HG03280 (cell line): ENCODE data around the gene TAF10.

ENCODE experiments used
- ATAC-seq: cut with Tn5 transposase; IDR thresholded peaks from one replicate; pipeline ENCODE4 v1.9.1; 2021; ENCODE audit warnings: mild to moderate bottlenecking, moderate library complexity; ENCODE audit not compliant: unreplicated experiment

TAF10 gene

DNA sequence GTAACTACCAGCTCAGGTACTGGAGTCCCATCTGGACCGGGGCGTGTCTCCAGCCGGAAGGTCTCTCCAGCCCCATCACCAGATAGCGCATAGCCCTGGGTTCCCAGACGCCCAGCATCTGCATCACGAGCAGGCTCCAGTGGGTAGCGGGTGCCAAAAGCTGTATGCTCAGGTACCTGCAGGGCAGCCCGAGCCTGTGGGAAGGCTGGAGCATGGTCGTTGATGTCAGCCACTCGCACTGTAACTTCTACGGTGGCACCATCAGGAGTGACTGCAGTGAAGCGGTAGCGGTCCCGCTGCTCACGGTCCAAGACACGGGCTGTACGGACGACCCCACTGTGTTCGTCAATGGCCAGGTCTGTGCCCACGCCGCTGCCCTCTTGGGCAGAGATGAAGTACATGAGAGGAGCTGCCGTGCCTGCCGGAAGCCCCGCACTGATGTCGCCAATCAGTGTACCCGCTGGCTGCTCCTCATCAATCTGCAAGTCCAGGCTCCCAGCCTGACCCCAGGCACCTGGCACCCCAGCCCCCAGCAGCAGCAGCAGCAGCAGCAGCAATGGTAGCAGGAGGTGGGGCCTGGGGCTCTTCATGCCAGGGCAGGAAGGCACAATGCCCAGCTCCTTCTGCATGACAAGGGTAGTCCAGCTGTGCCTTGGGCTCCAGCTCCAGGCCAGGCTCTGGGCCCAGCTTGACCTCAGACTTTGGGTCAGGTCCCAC lies 29.1 kb upstream of the TAF10 start:
- ATAC-seq: no peak

DNA sequence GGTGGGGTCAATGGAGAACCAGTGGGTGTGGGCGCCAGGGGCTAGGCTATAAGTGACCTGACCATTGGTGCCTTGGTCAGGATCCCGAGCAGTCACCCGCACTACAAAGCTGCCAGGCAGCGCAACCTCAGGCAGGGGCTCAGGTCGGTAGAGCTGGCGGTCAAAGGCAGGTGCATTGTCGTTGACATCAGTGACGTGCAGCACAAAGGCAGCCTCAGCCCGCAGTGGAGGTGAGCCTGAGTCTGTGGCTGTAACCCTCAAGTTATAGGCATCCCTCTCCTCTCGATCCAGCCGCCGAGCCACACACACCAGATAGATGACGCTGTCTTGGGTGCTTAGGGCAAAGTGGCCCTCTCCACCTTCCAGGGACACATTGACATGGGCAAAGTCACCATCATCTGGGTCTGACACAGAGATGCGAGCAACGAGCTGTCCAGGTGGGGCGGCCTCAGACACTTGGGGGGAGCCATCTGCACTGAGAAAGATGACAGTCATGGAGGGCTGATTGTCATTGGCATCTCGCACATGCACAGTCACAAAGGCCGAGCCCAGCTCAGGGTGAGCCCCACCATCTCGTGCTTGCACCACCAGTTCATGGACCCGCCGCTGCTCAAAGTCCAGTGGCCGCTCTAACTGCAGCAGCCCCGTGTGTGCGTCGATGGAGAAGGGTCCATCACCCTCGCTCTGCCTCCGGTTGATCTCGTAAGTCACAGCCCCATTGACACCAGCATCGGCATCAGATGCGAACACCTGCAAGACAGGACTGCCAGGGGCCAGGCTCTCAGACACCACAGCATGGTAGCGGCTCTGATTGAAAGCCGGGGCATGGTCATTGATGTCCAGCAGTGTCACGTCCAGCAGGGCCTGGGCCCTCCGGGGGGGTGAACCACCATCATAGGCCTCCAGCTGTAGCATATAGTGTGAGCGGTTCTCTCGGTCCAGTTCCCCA lies 28.3 kb upstream of the TAF10 start:
- no peak for ATAC-seq

DNA sequence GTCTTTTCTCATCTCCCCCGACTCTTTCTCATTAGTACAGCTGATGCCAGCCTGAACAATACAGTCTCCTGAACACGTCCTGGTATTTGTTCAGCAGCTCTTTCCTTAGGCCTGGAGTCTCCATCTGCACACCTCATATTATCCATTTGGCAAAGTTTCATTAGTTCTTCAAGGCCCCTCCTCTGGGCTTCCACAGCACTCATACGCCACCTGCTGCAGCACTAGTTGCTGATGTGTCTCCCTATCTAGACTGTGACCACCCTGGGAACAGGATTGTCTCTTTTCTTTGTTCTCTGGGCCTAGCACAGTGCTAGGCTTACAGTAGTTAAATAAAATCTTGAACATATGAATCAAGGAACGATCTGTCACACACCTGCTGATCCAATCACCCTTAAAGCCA lies 26.4 kb upstream of the TAF10 start:
- no peak for ATAC-seq

DNA sequence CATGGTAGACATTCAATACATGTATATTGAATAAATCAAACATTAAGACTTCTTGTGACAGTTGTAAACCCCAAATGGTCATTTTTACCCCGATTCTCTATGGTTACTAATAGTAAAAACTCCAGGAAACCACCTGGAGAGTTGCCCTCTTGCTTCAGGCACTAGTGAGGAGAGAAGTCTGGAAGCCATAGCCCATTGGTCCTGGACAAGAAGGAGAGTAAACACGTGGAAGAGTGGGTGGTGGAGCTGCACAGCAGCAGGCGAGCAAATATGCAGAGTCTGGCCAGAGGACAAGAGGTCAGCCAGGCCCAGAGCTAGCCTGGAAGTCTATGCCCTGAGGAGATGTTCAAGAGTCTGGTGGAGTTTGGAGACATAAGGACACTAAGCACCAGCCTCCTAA lies 25.9 kb upstream of the TAF10 start:
- no peak for ATAC-seq

DNA sequence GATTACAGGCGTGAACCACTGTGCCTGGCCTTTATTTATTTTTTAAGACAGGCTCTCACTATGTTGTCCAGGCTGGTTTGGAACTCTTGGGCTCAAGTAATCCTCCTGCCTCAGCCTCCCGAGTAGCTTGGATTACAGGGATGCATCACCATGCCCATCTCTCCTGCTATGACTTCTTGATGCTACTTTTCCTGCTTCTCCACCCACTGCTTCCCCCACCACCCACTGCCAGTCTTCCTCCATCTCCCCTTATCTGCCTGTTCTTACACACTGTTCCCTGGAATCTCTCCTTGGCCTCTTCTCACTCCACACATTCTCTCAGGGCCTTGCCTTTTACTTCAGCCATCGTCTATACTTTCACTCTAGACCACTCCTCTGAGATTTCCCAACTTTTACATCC lies 24.5 kb upstream of the TAF10 start:
- ATAC-seq: no peak

DNA sequence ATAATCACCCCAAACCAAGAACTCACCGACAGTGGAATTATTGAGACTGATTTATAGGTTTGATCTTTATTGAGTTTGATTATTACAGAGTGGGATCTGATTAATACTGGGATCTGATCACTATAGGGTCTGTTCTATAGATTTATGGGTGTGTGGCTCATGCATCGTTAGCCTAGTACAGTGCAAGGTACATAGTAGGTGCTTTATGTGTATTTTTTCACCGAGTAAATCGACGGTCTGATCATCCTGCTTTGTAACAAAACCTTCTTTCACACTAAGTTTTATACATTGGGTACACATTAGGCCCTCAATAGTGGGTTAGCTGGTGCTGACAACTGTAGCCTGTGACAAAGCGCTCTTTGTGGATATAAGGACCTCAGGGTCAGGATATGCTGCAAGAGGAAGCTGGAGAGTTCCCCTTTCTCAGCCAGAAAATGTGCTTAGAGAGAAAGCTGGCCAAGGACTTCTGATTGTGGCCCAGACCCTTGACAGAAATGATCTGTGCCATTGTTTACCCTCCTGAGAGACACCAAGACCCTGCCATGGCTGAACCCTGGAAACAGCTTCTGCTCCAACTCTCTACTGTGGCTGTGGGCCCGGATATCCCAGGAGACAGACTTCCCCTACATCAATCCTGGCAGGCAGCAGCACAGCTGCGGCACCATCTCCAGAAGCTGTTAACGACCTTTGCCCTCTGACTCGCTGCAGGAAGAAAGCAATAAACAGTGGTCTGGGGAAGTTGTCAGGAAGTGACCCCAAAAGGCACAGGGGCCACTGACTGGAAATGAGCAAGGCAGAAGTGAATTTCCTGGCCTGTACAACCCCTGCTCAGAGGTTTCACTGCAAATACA lies 23.3 kb upstream of the TAF10 start:
- ATAC-seq: no peak

DNA sequence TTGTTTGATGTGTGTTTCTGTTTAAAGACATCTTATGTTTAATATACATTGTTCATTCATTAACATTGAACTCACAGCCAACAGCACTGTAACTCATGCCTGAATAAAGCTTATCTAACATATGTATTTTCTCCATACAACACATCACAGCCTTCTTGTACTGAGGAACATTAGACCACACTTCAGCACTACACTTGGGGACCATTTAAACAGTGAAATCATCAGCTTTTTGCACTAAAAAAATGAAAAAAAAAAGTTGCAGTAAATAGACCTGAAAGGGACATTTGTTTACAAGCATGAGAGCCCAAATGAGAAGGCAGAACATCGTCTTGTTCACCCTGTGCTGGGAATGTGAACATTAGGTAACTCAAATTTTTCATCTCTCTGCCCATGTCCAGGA lies 22.5 kb upstream of the TAF10 start:
- no peak for ATAC-seq

DNA sequence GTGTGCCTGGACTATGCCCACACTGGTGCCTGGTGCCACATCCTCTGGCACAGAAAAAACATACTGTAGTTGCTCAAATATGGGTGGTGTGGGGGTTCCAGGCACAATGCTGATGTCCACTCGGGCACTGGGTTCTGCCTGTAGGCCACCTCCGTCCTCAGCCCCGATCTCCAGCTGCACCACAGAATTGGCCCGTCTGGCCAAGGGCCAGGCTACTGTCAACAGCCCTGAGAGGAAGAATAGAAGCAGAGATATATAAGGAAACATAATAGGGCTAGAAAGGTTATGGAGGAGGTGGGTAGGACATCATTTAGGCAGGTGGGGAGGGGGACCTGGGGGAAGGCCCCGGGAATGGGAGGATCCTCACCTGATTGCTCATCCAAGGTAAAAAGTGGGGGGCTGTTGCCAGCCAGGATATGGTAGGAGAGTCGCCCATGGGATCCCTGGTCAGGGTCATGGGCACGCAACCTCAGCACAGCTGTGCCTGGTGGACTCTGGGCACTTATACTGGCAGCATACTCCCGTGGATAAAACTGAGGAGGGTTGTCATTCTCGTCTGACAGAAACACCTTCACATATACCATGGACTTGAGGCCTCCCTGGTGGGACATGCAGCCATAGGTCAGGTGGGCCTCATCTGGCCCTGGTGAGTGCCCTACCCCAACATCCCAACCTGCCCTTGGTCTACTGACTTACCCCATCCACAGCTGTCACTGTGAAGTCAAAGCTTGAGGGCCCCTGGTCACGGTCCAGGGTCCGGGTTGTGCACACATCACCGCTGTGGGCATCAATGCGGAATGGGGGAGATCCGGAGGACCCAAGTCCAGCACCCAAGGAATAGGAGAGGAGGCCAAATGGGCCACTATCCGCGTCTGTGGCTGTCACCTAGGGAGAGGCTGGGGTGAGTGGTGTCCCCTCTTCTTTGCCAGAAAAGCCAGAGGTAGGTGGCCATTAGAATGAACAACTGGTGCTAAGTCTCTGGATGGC lies 21.7 kb upstream of the TAF10 start:
- ATAC-seq: no peak

DNA sequence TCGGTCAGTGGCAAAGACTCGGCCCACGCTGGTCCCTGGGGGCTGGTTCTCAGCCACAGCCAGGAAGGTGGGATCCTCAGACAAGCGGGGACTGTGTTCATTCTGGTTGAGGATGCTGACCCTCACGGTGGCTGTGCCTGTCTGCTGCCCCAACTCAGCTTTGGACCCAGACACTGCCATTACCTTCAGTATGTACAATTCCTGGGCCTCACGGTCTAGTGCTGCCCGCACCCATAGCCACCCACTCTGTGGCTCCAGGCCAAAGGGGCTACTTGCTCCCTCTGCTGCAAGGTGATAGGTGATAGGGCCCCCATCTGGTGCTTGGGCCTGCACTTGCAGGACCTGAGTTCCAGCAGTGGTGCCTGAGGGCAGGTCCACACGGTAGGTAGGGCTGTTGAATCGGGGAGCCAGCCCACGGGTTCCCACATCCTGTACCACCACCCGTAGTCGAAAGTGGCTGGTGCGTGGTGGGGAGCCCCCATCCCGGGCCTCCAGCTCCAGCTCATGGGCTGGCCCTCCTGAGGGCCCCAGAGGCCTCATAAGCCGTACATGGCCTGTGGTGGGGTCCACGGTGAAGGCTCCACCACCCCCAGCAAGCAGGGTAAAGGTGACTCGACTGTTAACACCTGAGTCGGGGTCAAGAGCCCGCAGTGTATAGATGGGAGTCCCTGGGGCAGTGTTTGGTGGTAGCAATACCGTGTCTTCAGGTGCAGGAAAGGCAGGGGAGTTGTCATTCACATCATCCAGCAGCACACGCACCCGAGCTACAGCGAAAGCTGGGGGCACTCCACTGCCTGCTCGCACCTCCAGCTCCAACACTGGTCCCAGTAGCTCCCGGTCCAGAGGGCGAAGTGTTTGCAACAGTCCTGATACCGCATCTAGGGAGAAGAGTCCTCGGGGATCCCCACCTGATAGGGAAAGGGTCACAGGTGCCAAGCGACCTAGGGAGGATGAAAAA lies 20.4 kb upstream of the TAF10 start:
- no peak for ATAC-seq

DNA sequence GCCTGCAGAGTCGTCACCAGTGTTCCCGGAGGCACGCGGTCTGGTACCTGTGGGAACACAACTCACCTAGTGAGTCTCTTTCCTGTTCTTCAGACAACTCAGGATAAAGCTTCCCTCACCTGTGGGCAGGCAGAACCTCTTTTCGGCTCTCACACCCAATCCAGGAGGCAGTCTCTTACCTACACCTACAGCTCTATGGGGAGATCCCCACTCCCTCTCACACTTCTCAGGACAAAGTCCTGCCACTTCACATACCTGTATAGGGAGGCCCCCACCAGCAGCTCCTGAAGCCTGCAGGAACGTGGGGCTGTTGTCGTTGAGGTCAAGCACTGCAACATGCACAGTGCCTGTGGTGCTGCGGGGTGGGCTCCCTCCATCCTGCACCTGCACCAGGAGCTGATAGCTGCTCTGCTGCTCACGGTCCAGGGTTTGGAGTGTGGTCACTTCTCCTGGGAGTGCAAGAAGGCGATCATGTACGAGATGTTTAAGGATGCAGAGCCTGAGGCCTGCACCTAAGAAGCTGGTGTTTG lies 19.4 kb upstream of the TAF10 start:
- ATAC-seq: no peak

DNA sequence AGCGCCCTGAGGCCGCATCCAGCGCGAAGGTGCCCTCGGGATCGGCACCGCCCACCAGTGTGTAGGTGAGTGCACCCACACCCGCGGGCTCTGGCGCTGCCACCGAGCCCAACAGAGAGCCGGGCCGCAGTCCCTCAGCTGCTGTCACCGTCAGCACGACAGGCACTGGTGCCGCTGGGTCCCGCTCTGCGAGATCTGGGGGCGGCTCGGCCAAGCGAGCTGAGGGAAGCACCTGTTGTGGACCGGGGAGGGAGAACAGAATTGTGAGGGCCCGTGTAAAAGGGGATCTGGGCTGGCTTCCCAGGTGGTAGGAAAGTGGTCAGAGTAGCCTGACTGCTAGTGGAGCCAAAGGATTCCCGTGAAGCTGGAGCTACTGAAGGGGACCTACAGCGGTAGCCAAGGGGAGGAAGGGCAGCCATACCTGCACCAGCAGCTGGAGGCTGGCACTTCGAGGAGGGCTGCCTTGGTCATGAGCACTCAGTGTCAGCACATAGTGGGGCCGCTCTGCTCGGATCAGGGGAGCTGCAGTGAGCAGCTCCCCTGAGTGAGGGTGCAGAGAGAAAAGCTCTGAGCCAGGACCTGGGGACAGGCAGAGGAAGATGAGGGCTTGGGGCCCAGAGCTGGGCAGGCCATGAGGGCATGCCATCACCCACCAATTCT lies 18.7 kb upstream of the TAF10 start:
- ATAC-seq: no peak

DNA sequence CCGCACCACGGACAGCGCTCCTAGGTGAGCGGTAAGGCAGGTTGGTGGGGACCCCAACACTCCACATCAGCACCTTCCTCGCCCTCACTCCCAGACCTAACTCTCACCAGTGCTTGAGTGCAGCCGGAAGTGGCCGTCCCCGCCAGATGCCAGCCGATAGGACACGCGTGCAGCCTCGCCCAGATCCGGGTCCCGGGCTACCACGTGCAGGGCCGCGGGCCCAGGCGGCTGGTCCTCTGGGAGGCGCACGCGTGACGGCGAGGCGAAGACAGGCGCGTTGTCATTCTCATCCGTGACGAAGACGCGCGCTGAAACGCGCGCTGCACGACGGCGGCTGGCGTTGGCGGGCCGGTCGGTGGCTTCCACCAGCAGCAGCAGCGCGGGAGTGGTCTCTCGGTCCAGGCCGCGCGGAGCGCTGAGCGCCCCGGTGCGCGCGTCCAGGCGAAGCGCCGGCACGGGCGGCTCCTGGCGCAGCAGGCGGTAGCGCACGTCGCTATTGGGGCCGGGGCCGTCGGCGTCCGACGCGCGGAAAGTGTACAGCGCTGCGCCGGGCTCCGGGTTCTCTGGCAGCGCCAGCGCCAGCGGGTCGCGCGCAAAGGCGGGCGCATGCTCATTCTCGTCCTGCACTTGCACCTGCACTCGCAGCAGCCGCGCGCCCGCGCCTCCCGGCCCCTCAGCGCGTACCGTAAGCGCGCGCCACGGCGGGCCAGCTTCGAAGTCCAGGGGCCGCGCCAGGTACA lies 18.0 kb upstream of the TAF10 start:
- no peak for ATAC-seq

DNA sequence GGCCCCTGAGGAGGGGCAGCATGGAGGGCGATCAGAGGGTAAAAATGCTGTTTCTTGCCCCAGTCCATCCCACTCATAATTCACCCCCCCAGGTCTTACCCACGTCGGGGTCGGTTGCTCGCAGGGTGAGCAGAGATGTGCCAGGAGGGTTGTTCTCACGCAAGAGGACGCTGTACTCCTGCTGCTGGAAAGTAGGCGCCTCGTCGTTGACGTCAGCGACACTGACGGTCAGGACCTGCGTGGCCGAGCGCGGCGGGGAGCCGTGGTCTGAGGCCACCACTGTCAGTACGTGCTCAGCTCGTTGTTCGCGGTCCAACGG lies 17.5 kb upstream of the TAF10 start:
- no peak for ATAC-seq

DNA sequence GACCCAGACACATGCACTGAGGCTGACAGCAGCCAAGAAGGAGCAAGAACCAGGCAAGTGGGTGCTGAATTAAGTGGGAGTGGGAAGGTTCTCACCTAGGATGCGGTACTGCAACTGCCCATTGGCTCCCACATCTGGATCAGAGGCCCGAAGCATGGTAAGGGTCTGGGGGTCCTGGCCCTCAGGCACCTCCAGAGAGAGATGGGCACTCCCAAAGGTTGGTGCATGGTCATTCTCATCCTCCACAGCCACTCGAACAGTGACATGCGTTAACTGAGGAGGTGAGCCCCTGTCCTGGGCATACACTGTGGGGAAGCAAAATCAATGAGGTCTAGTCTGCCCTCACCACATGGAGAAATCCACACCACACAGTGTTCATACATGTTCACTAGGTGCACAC lies 16.5 kb upstream of the TAF10 start:
- ATAC-seq: no peak

DNA sequence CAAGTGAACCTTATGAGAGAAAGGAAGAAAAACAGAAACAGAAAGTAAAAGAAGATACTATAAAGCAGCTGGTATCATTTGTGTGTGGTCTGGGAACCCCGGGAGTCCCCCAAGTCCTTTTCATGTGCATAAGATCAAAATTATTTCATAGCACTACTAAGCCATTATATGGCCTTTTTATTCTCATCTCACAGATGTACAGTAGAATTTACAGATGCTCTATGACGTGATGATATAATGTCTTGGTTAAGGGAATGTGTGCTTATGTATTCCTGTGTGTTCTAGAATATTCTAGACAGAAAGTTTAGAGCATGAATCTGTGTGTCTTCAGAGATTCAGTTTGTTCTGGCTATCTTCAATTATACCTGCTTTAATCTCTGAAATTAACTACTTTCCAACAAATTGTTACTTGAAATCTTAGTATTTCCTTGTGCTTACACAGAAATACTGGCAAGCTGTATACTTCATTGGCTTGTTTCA lies 15.8 kb upstream of the TAF10 start:
- peak; percentile 65 for ATAC-seq

DNA sequence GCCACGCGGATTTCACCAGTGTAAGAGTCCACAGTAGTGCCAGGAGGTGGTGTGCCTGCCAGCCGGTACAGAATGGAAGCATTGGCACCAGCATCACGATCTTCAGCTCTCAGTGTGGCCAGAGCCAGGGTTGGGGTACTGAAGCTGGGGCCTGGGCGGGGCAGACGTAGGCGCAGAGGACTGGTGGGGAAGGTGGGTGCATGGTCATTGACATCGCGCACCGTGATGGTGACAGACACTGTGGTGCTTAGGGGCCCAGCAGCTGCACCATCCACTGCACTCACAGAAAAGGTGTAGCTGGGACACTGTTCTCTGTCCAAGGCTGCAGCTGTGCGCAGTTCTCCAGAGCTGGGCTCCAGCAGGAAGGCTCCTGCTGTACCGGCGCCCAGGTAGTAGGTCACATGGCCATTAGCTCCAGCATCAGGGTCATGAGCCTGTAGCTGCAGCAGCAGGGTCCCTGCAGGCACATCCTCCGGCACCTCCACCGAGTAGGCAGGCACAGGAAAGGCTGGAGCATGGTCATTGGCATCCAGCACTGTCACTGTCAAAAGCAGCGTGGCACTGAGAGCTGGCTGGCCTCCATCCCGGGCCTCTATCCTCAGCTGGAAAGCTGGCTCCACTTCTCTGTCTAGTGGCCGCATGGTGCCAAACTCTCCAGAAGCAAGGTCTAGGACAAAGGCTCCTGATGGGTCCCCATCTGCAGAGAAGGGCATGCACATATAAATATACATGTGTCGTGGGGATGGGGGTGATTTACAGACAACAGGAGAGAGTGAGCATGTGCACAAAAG lies 15.2 kb upstream of the TAF10 start:
- ATAC-seq: no peak
